Body of pancreas (tissue), 4 donors: ENCODE results near the gene EMSY. TPM values are rescaled to one million over a fixed set of nuclear protein-coding genes. Genes with fewer than 3 reads are reported as not detected.
"Not testable (repeated sequence)": the region's sequence is repeated elsewhere in the genome, so short reads cannot be mapped to it uniquely, and the experiment has no call there.

Experiments used
- ATAC-seq: fragments of 150-250 bp; one replicate; pipeline ENCODE4 v1.9.1; 2016
- DNase-seq, 4 donors: peaks; one replicate each; pipeline ENCODE4 v3.0.0-alpha.2; 2019
- H3K27ac ChIP-seq, 4 donors: fragments of 200-600 bp; sonication (generic); 1 replicate in 3 of 4; 2 replicates in 1 of 4; pipeline versions ENCODE4 v1.5.1 to v1.6.1; 2016 to 2019; ENCODE audit warnings: mild to moderate bottlenecking in 1 of 4, mixed read lengths in 1 of 4, moderate library complexity in 1 of 4
- H3K27me3 ChIP-seq, 2 donors: fragments of 200-600 bp; sonication (generic); one replicate each; pipeline ENCODE4 v1.6.0; 2016; ENCODE audit warnings: mild to moderate bottlenecking in 1 of 2
- H3K36me3 ChIP-seq, 2 donors: fragments of 200-600 bp; sonication (generic); replicated peaks in 1 of 2; 2 replicates each; pipeline ENCODE4 v1.5.1; 2016; ENCODE audit warnings: low read depth in 2 of 2; ENCODE audit not compliant: insufficient read depth in 1 of 2
- H3K4me1 ChIP-seq: fragments of 200-600 bp; sonication (generic); one replicate; pipeline ENCODE4 v1.6.0; 2016
- H3K4me3 ChIP-seq, 2 donors: fragments of 200-600 bp; sonication (generic); 1 replicate in 1 of 2; 2 replicates in 1 of 2; pipeline ENCODE4 v1.5.1; 2016 to 2019
- H3K9me3 ChIP-seq, 3 donors: fragments of 200-600 bp; sonication (generic); 1 replicate in 2 of 3; 2 replicates in 1 of 3; pipeline ENCODE4 v1.5.1; 2016
- POLR2A ChIP-seq, 3 donors: fragments of 450-650 bp; IDR thresholded peaks; one replicate each; pipeline ENCODE4 v1.6.1; 2016; ENCODE audit warnings: antibody characterized with exemption in 3 of 3, mild to moderate bottlenecking in 2 of 3
- WGBS, 2 donors: methylation state at CpG; one replicate each; pipeline ENCODE4 v1.1.5; 2017; 5-methylcytosine and 5-hydroxymethylcytosine counted together
- intact Hi-C: fragments of 100-400 bp; cut with DNase I; formaldehyde crosslinking; loops from one replicate; pipeline ENCODE4 v1.15.1; 2023
- total RNA-seq, 2 donors: library from RNA; depleted of rRNA; stranded (reverse); fragments of >200 nt; gene quantifications; one replicate each; pipeline ENCODE4 v1.1.0, GENCODE V29; 2016
- TF ChIP-seq, protein P1 (sequence below), 7 experiments: fragments of 450-650 bp in 4 of 7; fragments of 200-600 bp in 3 of 7; sonication (generic) in 3 of 7; IDR thresholded peaks; one replicate each; pipeline ENCODE4 v1.5.1; 2016 to 2019; ENCODE audit warnings: antibody characterized with exemption in 7 of 7

Gene EMSY
- total RNA-seq, 2 donors from 2014 or later: 13.5 to 30.3 TPM

DNA sequence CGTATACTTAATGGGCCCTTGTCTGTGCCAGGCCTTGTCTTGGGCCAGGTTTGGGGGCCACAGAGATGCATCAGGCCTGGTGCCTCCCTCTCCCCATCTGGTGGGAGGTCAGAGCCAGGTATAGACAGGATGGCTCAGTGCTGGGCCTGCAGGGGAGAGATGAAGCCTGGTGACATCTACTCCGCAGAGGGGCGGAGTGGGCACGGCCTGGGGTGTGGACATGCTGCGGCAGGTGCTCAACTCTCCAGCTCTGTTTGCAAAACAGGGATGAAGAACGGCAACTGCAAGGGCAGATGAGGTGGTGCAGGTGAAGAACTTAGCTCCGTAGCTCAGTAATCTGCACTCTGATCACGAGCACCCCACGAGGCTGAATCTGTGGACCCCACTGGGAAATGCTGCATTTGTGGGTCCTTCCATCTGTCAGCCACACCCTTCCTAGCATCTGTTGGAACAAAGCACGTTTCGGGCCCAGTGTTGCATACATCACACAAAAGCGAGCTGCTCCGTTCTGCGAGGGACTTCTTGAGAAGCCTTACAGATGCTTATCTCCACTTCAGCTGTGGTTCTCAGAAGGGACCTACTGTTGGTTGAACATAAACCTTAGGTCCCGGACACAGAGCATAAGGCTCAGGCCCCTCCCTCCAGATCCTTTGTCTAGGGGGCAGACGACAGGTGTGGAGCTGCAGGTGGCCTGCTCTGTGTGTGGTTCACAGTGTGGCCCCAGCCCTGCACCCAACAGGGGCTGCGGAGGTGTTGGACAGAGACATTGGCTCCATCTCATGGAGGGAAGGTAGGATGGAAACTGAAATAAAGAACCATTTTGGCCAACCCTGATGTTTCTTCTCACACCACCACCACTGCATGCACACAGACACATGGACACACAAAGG, 147.5 kb downstream of the EMSY start:
- no peaks in the 10 kb centered on the region for H3K36me3 ChIP-seq
- intact Hi-C loops: no loop called here
- no peak for DNase-seq
- TF ChIP-seq, protein P1, sequence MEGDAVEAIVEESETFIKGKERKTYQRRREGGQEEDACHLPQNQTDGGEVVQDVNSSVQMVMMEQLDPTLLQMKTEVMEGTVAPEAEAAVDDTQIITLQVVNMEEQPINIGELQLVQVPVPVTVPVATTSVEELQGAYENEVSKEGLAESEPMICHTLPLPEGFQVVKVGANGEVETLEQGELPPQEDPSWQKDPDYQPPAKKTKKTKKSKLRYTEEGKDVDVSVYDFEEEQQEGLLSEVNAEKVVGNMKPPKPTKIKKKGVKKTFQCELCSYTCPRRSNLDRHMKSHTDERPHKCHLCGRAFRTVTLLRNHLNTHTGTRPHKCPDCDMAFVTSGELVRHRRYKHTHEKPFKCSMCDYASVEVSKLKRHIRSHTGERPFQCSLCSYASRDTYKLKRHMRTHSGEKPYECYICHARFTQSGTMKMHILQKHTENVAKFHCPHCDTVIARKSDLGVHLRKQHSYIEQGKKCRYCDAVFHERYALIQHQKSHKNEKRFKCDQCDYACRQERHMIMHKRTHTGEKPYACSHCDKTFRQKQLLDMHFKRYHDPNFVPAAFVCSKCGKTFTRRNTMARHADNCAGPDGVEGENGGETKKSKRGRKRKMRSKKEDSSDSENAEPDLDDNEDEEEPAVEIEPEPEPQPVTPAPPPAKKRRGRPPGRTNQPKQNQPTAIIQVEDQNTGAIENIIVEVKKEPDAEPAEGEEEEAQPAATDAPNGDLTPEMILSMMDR (IDR thresholded peaks at IDR 0.05): no peak
- no peak for TF ChIP-seq POLR2A (IDR thresholded peaks at IDR 0.05)
- no peak overlapping the region for H3K27ac ChIP-seq
- no peaks in the 10 kb centered on the region for H3K27me3 ChIP-seq
- 77 to 83% methylated on average over 5 to 17 of the region's 17 CpGs for WGBS, 2 donors
- no peak for ATAC-seq
- H3K4me3 ChIP-seq: no peak overlapping the region
- H3K4me1 ChIP-seq: no peaks in the 10 kb centered on the region
- H3K9me3 ChIP-seq: peaks cover 0 to 3% (median 0%) of the 10 kb centered on the region in 3 donors

DNA sequence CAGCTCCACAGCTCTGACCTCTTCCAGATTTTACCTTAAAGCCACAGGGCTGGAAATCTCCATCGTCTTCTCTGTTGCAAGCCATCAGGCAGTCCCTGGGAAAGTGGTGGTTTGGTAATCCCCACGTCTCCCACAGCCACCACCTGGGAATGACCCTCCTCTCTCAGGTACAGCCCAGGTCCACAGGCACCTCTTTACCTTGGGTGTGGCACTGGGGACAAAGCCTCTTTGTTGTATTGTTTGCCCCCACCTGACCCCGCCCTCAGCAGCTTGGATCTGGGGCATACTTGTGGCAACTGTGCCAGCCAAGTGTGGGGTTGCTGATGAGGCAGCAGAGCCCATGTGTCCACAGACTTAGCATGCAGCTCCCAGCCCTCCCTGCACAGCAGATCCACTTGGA, 148.1 kb downstream of the EMSY start:
- Histone ChIP-seq H3K27ac (no peak overlapping the region), H3K36me3 (no peaks in the 10 kb centered on the region), H3K4me3 (no peak overlapping the region), H3K27me3 (no peaks in the 10 kb centered on the region), H3K4me1 (no peaks in the 10 kb centered on the region), H3K9me3 (peaks cover 0 to 3% (median 0%) of the 10 kb centered on the region in 3 donors)
- DNase-seq: no peak
- 69 to 76% methylated on average over 3 of the region's 3 CpGs for WGBS, 2 donors
- intact Hi-C loops: no loop called here
- ATAC-seq: no peak
- TF ChIP-seq, protein P1 (IDR thresholded peaks at IDR 0.05): no peak
- TF ChIP-seq POLR2A (IDR thresholded peaks at IDR 0.05): no peak

DNA sequence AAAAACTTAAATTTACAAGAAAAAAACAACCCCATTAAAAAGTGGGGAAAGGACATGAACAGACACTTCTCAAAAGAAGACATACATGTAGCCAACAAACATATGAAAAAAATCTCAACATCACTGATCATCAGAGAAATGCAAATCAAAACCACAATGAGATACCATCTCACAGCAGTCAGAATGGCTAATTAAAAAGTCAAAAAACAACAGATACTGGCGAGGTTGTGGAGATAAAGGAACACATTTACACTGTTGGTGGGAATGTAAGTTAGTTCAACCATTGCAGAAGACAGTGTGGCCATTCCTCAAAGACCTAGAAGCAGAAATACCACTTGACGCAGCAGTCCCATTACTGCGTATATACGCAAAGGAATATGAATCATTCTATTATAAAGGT, 150.3 kb downstream of the EMSY start:
- H3K27me3 ChIP-seq, DNase-seq, H3K27ac ChIP-seq, H3K9me3 ChIP-seq, H3K4me3 ChIP-seq, intact Hi-C loops, ATAC-seq, H3K36me3 ChIP-seq, H3K4me1 ChIP-seq: not testable (repeated sequence)
- WGBS, 2 donors: 90% methylated on average over 4 of the region's 4 CpGs

DNA sequence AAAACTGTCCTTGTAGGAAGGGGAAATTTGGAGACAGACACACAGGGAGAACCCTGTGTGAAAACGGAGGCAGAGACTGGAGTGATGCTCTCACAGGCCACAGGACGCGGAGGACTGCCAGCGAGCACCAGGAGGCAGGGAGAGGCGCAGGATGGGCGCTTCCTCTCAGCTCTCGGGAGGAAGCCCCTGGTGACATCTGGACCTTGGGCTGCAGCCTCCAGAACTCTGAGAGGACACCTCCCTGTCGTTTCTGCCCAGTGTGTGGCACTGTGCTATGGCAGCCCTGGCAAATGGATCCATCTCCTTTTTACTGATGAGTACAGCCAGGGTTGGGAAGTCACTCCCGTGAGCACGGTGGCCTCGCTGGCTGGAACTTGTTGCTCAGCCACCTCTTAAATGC, 151.8 kb downstream of the EMSY start:
- no peaks in the 10 kb centered on the region for H3K27me3 ChIP-seq
- no peak overlapping the region for H3K27ac ChIP-seq
- intact Hi-C loops: no loop called here
- no peak overlapping the region for H3K4me3 ChIP-seq
- peaks cover 0 to 3% (median 0%) of the 10 kb centered on the region in 3 donors for H3K9me3 ChIP-seq
- no peaks in the 10 kb centered on the region for H3K36me3 ChIP-seq
- DNase-seq (no peak), ATAC-seq (no peak)
- no peak for TF ChIP-seq POLR2A (IDR thresholded peaks at IDR 0.05)
- TF ChIP-seq, protein P1 (IDR thresholded peaks at IDR 0.05): no peak
- H3K4me1 ChIP-seq: no peaks in the 10 kb centered on the region
- WGBS, 2 donors: 80 to 84% methylated on average over 10 to 11 of the region's 11 CpGs

DNA sequence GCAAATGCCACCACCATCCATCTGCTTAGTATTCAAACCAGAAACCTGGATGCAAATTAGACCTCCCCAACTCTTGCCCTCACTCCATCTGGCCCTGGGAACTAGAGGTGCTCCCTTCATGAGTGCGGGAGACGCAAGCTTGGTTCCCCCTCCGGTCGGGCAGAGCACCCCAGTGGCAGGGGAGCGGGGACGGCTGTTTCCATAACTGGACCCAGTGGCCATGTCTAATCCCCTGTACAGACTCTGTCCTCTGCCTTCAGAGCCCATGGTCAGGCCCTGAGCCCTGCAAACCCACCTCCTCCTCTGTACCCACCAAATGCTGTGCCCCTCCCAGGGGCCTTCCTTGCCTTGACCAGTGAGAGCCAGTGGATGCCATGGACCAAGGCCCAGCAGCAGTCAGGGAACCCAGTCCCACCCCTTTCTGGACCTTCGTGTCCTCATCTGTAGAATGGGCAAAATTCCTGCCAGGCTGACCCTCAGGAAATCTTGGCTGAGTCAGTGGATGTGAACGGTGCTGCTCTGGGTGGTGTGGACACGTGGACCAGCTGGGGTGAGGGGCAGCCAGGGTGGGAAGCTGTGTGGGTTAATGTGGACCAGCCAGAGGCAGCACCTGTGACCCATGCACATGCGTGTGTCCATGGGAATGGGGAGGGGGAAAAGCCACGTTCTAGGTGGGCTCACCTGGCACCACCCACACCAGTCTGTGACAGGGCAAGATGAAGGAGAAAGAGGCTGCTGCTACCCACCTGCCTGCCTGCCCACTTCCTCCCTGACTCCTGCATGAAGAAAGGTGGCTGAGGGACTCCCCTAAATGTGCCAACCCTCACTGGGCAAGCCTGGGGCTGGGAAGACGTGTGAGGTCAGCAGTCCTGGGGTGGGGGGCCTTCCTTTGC, 153.0 kb downstream of the EMSY start:
- ATAC-seq: no peak
- Histone ChIP-seq H3K9me3 (peaks cover 0 to 3% (median 0%) of the 10 kb centered on the region in 3 donors), H3K27ac (no peak overlapping the region), H3K4me3 (no peak overlapping the region), H3K4me1 (no peaks in the 10 kb centered on the region), H3K27me3 (no peaks in the 10 kb centered on the region), H3K36me3 (no peaks in the 10 kb centered on the region)
- intact Hi-C loops: no loop called here
- TF ChIP-seq, protein P1 (IDR thresholded peaks at IDR 0.05): no peak
- no peak for TF ChIP-seq POLR2A (IDR thresholded peaks at IDR 0.05)
- DNase-seq: no peak
- WGBS, 2 donors: 71 to 75% methylated on average over 10 to 12 of the region's 12 CpGs
